Fibroblast of skin of right quadriceps (primary cell): ENCODE measurements around the gene PPM1B.

Source experiments
- DNase-seq: peaks from one replicate; pipeline ENCODE4 v3.0.0-alpha.2; 2013

PPM1B gene

GRCh38 chr2:44267269-44267795 lies 98.7 kb downstream of the PPM1B start:
- DNase-seq = no peak

- DNase-seq = peak; percentile 25
Observed at GRCh38 chr2:44267796-44268648, 99.3 kb downstream of the PPM1B start.

GRCh38 chr2:44269831-44270230 lies 101.2 kb downstream of the PPM1B start:
- DNase-seq = no peak

GRCh38 chr2:44271296-44271695 lies 102.6 kb downstream of the PPM1B start:
- no peak for DNase-seq

- DNase-seq = no peak
Observed at GRCh38 chr2:44273076-44273475, 104.4 kb downstream of the PPM1B start.

DNA sequence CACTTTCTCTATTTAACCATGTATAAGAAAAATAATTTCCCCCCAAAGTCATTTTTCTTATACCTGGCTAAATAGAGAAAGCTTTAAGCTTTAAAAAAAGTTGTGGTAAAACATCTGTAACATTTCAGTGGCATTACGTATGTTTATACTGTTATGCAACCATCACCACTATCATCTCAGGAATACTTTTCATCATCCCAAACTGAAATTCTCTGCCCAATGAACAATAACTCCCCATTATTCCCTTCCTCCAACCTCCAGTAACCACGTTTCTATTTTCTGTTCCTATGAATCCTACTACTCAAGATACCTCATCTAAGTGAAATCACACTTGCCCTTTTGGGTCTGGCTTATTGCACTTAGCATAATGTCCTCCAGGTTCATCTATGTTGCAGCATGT lies 104.9 kb downstream of the PPM1B start:
- DNase-seq = peak; percentile 13

DNA sequence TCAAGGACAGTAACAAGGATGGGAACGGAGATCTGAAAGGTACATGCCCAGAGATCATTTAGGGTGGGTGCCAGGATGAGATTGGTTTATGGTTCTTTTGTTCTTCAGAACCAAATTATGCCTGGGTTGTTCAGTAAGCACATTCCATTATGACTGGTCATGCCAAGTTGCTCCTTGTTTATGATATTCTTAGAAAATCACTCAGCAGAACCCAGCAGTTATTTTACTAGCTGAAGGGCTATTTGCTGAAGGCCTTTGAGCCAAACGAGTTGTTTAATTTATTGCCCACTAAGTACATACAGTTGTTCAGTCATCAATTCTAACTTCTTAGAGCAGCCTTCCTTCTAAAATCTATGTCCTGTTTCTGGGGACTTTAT lies 107.2 kb downstream of the PPM1B start:
- peak; percentile 4 for DNase-seq

DNA sequence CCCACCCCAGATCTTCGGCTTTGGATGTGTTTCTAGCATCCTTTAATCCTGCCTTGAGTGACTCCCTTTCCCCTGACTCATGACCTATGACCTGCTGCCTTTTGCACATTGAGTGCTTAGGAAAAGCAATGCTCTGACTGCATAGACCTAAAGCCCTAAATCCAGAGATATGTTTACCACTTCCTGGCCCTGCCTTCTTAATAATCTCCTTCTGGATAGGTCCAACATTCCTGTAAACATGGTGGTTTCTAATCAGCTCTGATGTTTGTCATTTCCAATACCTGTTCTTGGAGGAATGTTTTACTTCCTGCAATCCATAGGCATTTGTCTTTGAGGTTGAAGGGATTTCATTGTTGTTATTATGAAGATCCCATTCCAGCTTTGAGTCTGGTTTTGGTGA lies 108.9 kb downstream of the PPM1B start:
- DNase-seq = no peak

DNA sequence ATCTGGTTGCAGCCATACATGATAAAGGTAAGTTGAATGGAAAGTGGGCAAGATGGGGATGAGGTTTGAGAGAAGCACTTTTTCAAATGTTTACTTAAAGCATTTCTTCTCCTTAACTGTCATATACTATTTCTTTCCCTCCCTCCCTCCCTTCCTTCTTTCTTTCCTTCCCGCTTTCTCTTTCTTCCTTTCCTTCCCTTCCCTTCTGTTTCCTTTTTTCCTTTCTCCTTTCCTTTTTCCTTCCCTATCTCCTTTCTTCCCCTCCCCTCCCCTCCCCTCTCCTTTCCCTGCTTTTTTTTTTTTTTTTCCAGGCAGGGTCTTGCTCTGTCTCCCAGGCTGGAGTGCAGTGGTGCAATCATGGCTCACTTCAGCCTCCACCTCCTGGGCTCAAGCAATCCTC lies 112.2 kb downstream of the PPM1B start:
- no peak for DNase-seq
